ENCODE results near the gene PSMB2. TPM values are rescaled to one million over a fixed set of nuclear protein-coding genes. Genes with fewer than 3 reads are reported as not detected.

The PSMB2 gene
- total and polyA plus RNA-seq, 2 of the 8 experiments (the other 6 are each of a cell fraction or from before 2014, with no cell fraction given): 91.4 to 101 TPM

DNA sequence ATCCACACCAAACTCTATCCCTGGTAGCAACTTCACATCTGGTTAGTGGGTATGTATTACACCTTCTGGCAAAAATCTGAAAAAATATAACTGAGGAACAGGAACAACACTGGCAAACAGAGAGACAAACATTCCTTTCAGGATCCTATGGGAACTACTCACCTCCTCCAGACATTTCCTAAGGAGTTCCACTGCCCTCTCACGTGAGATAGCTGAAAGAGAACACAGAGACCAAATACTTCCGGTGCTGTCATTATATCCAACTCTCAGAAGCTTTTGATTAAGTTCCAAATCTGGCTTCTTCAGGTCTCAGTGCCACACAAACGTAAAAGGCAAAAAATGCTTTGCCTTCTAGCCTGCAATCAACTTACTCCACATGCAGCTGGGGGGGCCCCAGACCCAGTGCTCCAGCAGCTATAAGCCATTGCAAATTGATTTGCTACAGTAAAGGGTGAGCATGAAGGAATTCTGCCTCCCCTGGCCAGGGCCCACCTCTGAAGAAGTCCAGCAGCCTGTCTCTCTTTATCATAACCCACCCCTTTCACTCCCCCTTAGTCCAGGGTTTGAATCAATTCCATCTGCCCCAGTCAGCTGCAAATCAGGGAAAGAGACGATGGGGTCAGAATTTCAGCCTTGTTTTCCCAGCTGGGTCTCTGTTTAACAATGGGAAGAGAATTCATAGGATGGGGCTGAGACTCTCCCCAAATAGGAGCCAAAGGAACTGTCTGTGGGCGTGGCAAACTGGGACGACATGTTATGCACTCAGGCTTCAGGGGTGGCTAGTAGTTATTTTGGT is 36.1 kb downstream of the PSMB2 start:
- H2BK12ac ChIP-seq (ENCODE audit: low read depth, low read length): no peak overlapping the region
- H3K4me1 ChIP-seq (replicated peaks in 1 of 4; ENCODE audit: control insufficient read depth in 3 of 4, insufficient read depth in 4 of 4, low read length in 3 of 4): no peaks in the 10 kb centered on the region
- H2AFZ ChIP-seq (ENCODE audit: low read length): no peak overlapping the region
- ChIA-PET CTCF (ENCODE audit: partially characterized antibody) (interaction anchor here (0.6 to 7.8 kb wide), 9 partner anchors 9 to 178 kb away, joined by 3 to 38 read pairs (median 4); no protein-coding TSS in a partner anchor), POLR2A (ENCODE audit: partially characterized antibody) (interaction anchor here (0.9 kb wide), 1 partner anchor 165 kb away, joined by 3 read pairs; the partner anchor contains the start of gene CLSPN)
- H4K8ac ChIP-seq (ENCODE audit: extremely low read depth, insufficient read depth, low read length): no peak overlapping the region
- no peak overlapping the region for H2BK15ac ChIP-seq (ENCODE audit: low read length)
- peaks cover 4 to 55% (median 36%) of the 10 kb centered on the region in 4 experiments; a peak in 5 of 8 replicates for H3K36me3 ChIP-seq (ENCODE audit: control insufficient read depth in 2 of 4, insufficient read depth in 4 of 4, low read length in 3 of 4)
- peaks cover 0 to 13% of the 10 kb centered on the region in 2 experiments; a peak in 2 of 4 replicates for H3K79me2 ChIP-seq (ENCODE audit: control insufficient read depth in 1 of 2, insufficient read depth in 2 of 2, low read length in 2 of 2)
- H3K4ac ChIP-seq (replicated peaks; ENCODE audit: insufficient read length, low read depth, low read length): no peak overlapping the region
- no peak overlapping the region for H2BK120ac ChIP-seq (replicated peaks; ENCODE audit: low read depth, low read length)
- H3K27ac ChIP-seq (ENCODE audit: low read depth, low read length): no peak overlapping the region
- no peak overlapping the region for H2BK5ac ChIP-seq (ENCODE audit: low read depth, low read length)
- DNase-seq (ENCODE audit: low read depth in 1 of 2, low spot score in 2 of 2) (peak in 1 of 2 experiments; percentile 35), FAIRE-seq (no peak)
- no peak overlapping the region for H3K18ac ChIP-seq (ENCODE audit: extremely low read depth, low read length)
- H3K9me3 ChIP-seq (ENCODE audit: insufficient read depth in 2 of 2, low read depth in 1 of 2, low read length in 1 of 2): no peaks in the 10 kb centered on the region
- H3K4me2 ChIP-seq (ENCODE audit: insufficient read depth in 1 of 2, low read depth in 2 of 2, low read length in 2 of 2): no peak overlapping the region
- H3K23ac ChIP-seq (ENCODE audit: insufficient read length): no peak overlapping the region
- no peak overlapping the region for H3K14ac ChIP-seq (ENCODE audit: insufficient read length)
- WGBS, 2 experiments (ENCODE audit: extremely low coverage in 1 of 2, insufficient coverage in 1 of 2, insufficient read length in 1 of 2, insufficient replicate concordance in 2 of 2, low coverage in 1 of 2, low lambda C conversion rate in 2 of 2, missing lambda C conversion rate in 1 of 2): 82% methylated on average over 6 of the region's 6 CpGs; no CpG with 5 or more reads in 1 of the 2 experiments
- H4K5ac ChIP-seq (ENCODE audit: insufficient read length, low read depth, low read length): no peak overlapping the region
- H2BK20ac ChIP-seq (ENCODE audit: low read length): no peak overlapping the region
- H3K27me3 ChIP-seq (replicated peaks in 1 of 4; ENCODE audit: control insufficient read depth in 3 of 4, extremely low read depth in 1 of 4, insufficient read depth in 3 of 4, low read length in 3 of 4): no peaks in the 10 kb centered on the region
- H3K4me3 ChIP-seq (ENCODE audit: extremely low read depth in 1 of 4, insufficient read depth in 2 of 4, low read depth in 3 of 4, low read length in 4 of 4): no peak overlapping the region
- no peak overlapping the region for H3K9ac ChIP-seq (replicated peaks in 1 of 4; ENCODE audit: extremely low read depth in 1 of 4, low read depth in 3 of 4, low read length in 3 of 4)
- H3K79me1 ChIP-seq (ENCODE audit: low read depth, low read length): no peaks in the 10 kb centered on the region; the same call in 1 of the 2 replicates
- H2AK5ac ChIP-seq (ENCODE audit: low read depth, low read length): no peak overlapping the region
- no peak overlapping the region for H3K56ac ChIP-seq (replicated peaks; ENCODE audit: insufficient read length, low read depth, low read length)
- H3K23me2 ChIP-seq (ENCODE audit: low read depth, low read length): no peaks in the 10 kb centered on the region
- no peak overlapping the region for H4K91ac ChIP-seq (replicated peaks; ENCODE audit: insufficient read length, low read length)
- H4K20me1 ChIP-seq (replicated peaks in 1 of 2; ENCODE audit: control insufficient read depth in 1 of 2, insufficient read depth in 2 of 2, low read length in 2 of 2): peaks cover 0 to 5% of the 10 kb centered on the region in 2 experiments
- TF ChIP-seq SUZ12 (IDR thresholded peaks at IDR 0.05; ENCODE audit: low read length): no peak
- TF ChIP-seq, protein P1, sequence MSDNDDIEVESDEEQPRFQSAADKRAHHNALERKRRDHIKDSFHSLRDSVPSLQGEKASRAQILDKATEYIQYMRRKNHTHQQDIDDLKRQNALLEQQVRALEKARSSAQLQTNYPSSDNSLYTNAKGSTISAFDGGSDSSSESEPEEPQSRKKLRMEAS (IDR thresholded peaks at IDR 0.05): no peak
- TF ChIP-seq EP300 (IDR thresholded peaks at IDR 0.05; ENCODE audit: borderline replicate concordance in 1 of 2, low read depth in 2 of 2, low read length in 2 of 2): no peak
- no peak for TF ChIP-seq EZH2 (IDR thresholded peaks at IDR 0.05; ENCODE audit: low read depth, low read length, severe bottlenecking)
- no peak for TF ChIP-seq KDM1A (IDR thresholded peaks at IDR 0.05; ENCODE audit: borderline replicate concordance, low read length)
- TF ChIP-seq GABPA (IDR thresholded peaks at IDR 0.05; ENCODE audit: borderline replicate concordance, insufficient read depth, low read length): no peak
- no peak for TF ChIP-seq SRF (IDR thresholded peaks at IDR 0.05; ENCODE audit: low read depth, low read length)
- TF ChIP-seq RBBP5 (IDR thresholded peaks at IDR 0.05; ENCODE audit: borderline replicate concordance, low read depth, low read length): no peak
- TF ChIP-seq EGR1 (IDR thresholded peaks at IDR 0.05; ENCODE audit: borderline replicate concordance, low read depth, low read length): no peak
- TF ChIP-seq BRCA1 (IDR thresholded peaks at IDR 0.05; ENCODE audit: low read depth, low read length): no peak
- TF ChIP-seq FOSL1 (IDR thresholded peaks at IDR 0.05; ENCODE audit: insufficient read depth, low read depth, low read length): no peak

All from H1 (cell line).